Measurements from ENCODE around the gene C13orf46.
A peak's percentile ranks its signal among the peaks of the same experiment; 100 is the strongest.

Gene C13orf46

GRCh38 chr13:113952983-113953520 lies 20.8 kb downstream of the C13orf46 start:
- DNase-seq, result no peak

- DNase-seq, result no peak
These were observed 21.5 kb downstream of the C13orf46 start for GRCh38 chr13:113952151-113952982.

- peak; percentile 81 for DNase-seq
These were observed 22.5 kb downstream of the C13orf46 start for GRCh38 chr13:113951246-113951999.

GRCh38 chr13:113950451-113951245 lies 23.2 kb downstream of the C13orf46 start:
- no peak for DNase-seq

- no peak for DNase-seq
These were observed 24.3 kb downstream of the C13orf46 start for GRCh38 chr13:113949546-113949945.

- no peak for DNase-seq
These were observed 25.7 kb downstream of the C13orf46 start for GRCh38 chr13:113948034-113948742.

GRCh38 chr13:113947311-113948033 lies 26.4 kb downstream of the C13orf46 start:
- peak; percentile 47 for DNase-seq

- no peak for DNase-seq
These were observed 27.3 kb downstream of the C13orf46 start for GRCh38 chr13:113946409-113947181.

- DNase-seq, result no peak
These were observed 27.9 kb downstream of the C13orf46 start for GRCh38 chr13:113945857-113946408.

- DNase-seq, result no peak
These were observed 29.9 kb downstream of the C13orf46 start for GRCh38 chr13:113943821-113944565.

GRCh38 chr13:113942591-113943103 lies 31.2 kb downstream of the C13orf46 start:
- DNase-seq, result no peak

- no peak for DNase-seq
These were observed 32.2 kb downstream of the C13orf46 start for GRCh38 chr13:113941571-113942191.

GRCh38 chr13:113939944-113940297 lies 34.0 kb downstream of the C13orf46 start:
- DNase-seq, result no peak

- DNase-seq, result no peak
These were observed 34.5 kb downstream of the C13orf46 start for GRCh38 chr13:113939129-113939943.

GRCh38 chr13:113938716-113939115 lies 35.2 kb downstream of the C13orf46 start:
- DNase-seq, result peak; percentile 25

GRCh38 chr13:113938246-113938645 lies 35.6 kb downstream of the C13orf46 start:
- DNase-seq, result no peak

GRCh38 chr13:113937527-113938180 lies 36.2 kb downstream of the C13orf46 start:
- no peak for DNase-seq

- no peak for DNase-seq
These were observed 36.8 kb downstream of the C13orf46 start for GRCh38 chr13:113937073-113937472.
